Adipocyte (in vitro differentiated cells): Measurements from ENCODE around the gene SYNDIG1.

Source experiments
- DNase-seq: peaks from one replicate; pipeline ENCODE4 v3.0.0-alpha.2; 2015; ENCODE audit warnings: low read depth
- H3K27me3 ChIP-seq: replicated peaks from 2 replicates; pipeline ENCODE4 v1.7.0; 2013; ENCODE audit warnings: mild to moderate bottlenecking, low read length, moderate library complexity; ENCODE audit not compliant: control insufficient read depth, insufficient read depth
- H3K36me3 ChIP-seq: 2 replicates; pipeline ENCODE4 v1.7.0; 2013; ENCODE audit warnings: low read length, mild to moderate bottlenecking, moderate library complexity; ENCODE audit not compliant: control insufficient read depth, insufficient read depth, severe bottlenecking
- H3K4me1 ChIP-seq: 2 replicates; pipeline ENCODE4 v1.7.0; 2013; ENCODE audit warnings: mild to moderate bottlenecking, low read length, moderate library complexity; ENCODE audit not compliant: control insufficient read depth, insufficient read depth
- H3K4me3 ChIP-seq: 2 replicates; pipeline ENCODE4 v1.7.0; 2013; ENCODE audit warnings: mild to moderate bottlenecking, low read length, moderate library complexity
- H3K9ac ChIP-seq: 2 replicates; pipeline ENCODE4 v1.7.0; 2013; ENCODE audit warnings: mild to moderate bottlenecking, low read length, moderate library complexity
- H3K9me3 ChIP-seq: 2 replicates; pipeline ENCODE4 v1.7.0; 2013; ENCODE audit warnings: mild to moderate bottlenecking, low read length, moderate library complexity; ENCODE audit not compliant: control insufficient read depth

Gene SYNDIG1

GRCh38 chr20:24531631-24532419 lies 62.4 kb downstream of the SYNDIG1 start:
- no peak for DNase-seq
- Histone ChIP-seq H3K27me3 (no peaks in the 10 kb centered on the region), H3K9ac (no peak overlapping the region), H3K4me1 (peaks cover 18% of the 10 kb centered on the region), H3K36me3 (no peaks in the 10 kb centered on the region), H3K4me3 (no peak overlapping the region), H3K9me3 (no peaks in the 10 kb centered on the region)

- DNase-seq = no peak
Observed at GRCh38 chr20:24533449-24533848, 64.0 kb downstream of the SYNDIG1 start.

GRCh38 chr20:24534282-24534681 lies 64.9 kb downstream of the SYNDIG1 start:
- H3K36me3 ChIP-seq = no peaks in the 10 kb centered on the region
- no peak for DNase-seq
- no peaks in the 10 kb centered on the region for H3K9me3 ChIP-seq
- no peak overlapping the region for H3K9ac ChIP-seq
- no peak overlapping the region for H3K4me3 ChIP-seq
- peaks cover 18% of the 10 kb centered on the region for H3K4me1 ChIP-seq
- no peaks in the 10 kb centered on the region for H3K27me3 ChIP-seq

More at GRCh38 chr20:24533449-24533848, 64.0 kb downstream of the SYNDIG1 start:
- no peaks in the 10 kb centered on the region for H3K9me3 ChIP-seq
- no peak overlapping the region for H3K4me3 ChIP-seq
- H3K9ac ChIP-seq = no peak overlapping the region
- no peaks in the 10 kb centered on the region for H3K36me3 ChIP-seq
- no peaks in the 10 kb centered on the region for H3K27me3 ChIP-seq
- H3K4me1 ChIP-seq = peaks cover 18% of the 10 kb centered on the region

- no peak overlapping the region for H3K9ac ChIP-seq
- peaks cover 12% of the 10 kb centered on the region for H3K4me1 ChIP-seq
- no peak for DNase-seq
- H3K9me3 ChIP-seq = no peaks in the 10 kb centered on the region
- H3K4me3 ChIP-seq = no peak overlapping the region
- no peaks in the 10 kb centered on the region for H3K27me3 ChIP-seq
- no peaks in the 10 kb centered on the region for H3K36me3 ChIP-seq
Observed at GRCh38 chr20:24535941-24536730, 66.7 kb downstream of the SYNDIG1 start.

GRCh38 chr20:24537210-24537609 lies 67.8 kb downstream of the SYNDIG1 start:
- Histone ChIP-seq H3K4me1 (peaks cover 12% of the 10 kb centered on the region), H3K36me3 (no peaks in the 10 kb centered on the region), H3K9me3 (no peaks in the 10 kb centered on the region), H3K27me3 (no peaks in the 10 kb centered on the region), H3K4me3 (no peak overlapping the region), H3K9ac (no peak overlapping the region)
- DNase-seq = no peak

GRCh38 chr20:24542721-24543120 lies 73.3 kb downstream of the SYNDIG1 start:
- H3K4me3 ChIP-seq = no peak overlapping the region

GRCh38 chr20:24543168-24543567 lies 73.7 kb downstream of the SYNDIG1 start:
- H3K36me3 ChIP-seq = peaks cover 9% of the 10 kb centered on the region
- H3K9me3 ChIP-seq = peaks cover 10% of the 10 kb centered on the region
- no peak overlapping the region for H3K4me3 ChIP-seq
- no peak overlapping the region for H3K9ac ChIP-seq
- H3K4me1 ChIP-seq = no peaks in the 10 kb centered on the region
- no peaks in the 10 kb centered on the region for H3K27me3 ChIP-seq
- DNase-seq = no peak

More at GRCh38 chr20:24542721-24543120, 73.3 kb downstream of the SYNDIG1 start:
- Histone ChIP-seq H3K27me3 (no peaks in the 10 kb centered on the region), H3K36me3 (peaks cover 9% of the 10 kb centered on the region), H3K4me1 (no peaks in the 10 kb centered on the region), H3K9ac (no peak overlapping the region), H3K9me3 (peaks cover 10% of the 10 kb centered on the region)
- DNase-seq = no peak

- Histone ChIP-seq H3K4me1 (no peaks in the 10 kb centered on the region), H3K27me3 (no peaks in the 10 kb centered on the region), H3K4me3 (no peak overlapping the region), H3K9ac (no peak overlapping the region), H3K36me3 (peaks cover 9% of the 10 kb centered on the region), H3K9me3 (peaks cover 10% of the 10 kb centered on the region)
- no peak for DNase-seq
Observed at GRCh38 chr20:24543741-24544140, 74.3 kb downstream of the SYNDIG1 start.

GRCh38 chr20:24544371-24544770 lies 74.9 kb downstream of the SYNDIG1 start:
- peaks cover 9% of the 10 kb centered on the region for H3K36me3 ChIP-seq
- DNase-seq = no peak
- no peak overlapping the region for H3K4me3 ChIP-seq
- no peaks in the 10 kb centered on the region for H3K27me3 ChIP-seq
- peaks cover 10% of the 10 kb centered on the region for H3K9me3 ChIP-seq
- H3K9ac ChIP-seq = no peak overlapping the region
- H3K4me1 ChIP-seq = no peaks in the 10 kb centered on the region

GRCh38 chr20:24545168-24545567 lies 75.7 kb downstream of the SYNDIG1 start:
- peaks cover 10% of the 10 kb centered on the region for H3K9me3 ChIP-seq
- no peak overlapping the region for H3K4me3 ChIP-seq
- H3K4me1 ChIP-seq = no peaks in the 10 kb centered on the region
- H3K36me3 ChIP-seq = peaks cover 9% of the 10 kb centered on the region
- H3K9ac ChIP-seq = no peak overlapping the region
- no peak for DNase-seq
- no peaks in the 10 kb centered on the region for H3K27me3 ChIP-seq

- peaks cover 10% of the 10 kb centered on the region for H3K9me3 ChIP-seq
- no peaks in the 10 kb centered on the region for H3K4me1 ChIP-seq
- peaks cover 9% of the 10 kb centered on the region for H3K36me3 ChIP-seq
- no peak overlapping the region for H3K9ac ChIP-seq
- H3K27me3 ChIP-seq = no peaks in the 10 kb centered on the region
- DNase-seq = no peak
- H3K4me3 ChIP-seq = no peak overlapping the region
Observed at GRCh38 chr20:24546232-24546892, 76.9 kb downstream of the SYNDIG1 start.
